Measurements from ENCODE around the gene BGN. TPM values are rescaled to one million over a fixed set of nuclear protein-coding genes. Genes with fewer than 3 reads are reported as not detected.

Gene BGN
- total and polyA plus RNA-seq, 10 donors: 37.1 to 370 (median 234) TPM

DNA sequence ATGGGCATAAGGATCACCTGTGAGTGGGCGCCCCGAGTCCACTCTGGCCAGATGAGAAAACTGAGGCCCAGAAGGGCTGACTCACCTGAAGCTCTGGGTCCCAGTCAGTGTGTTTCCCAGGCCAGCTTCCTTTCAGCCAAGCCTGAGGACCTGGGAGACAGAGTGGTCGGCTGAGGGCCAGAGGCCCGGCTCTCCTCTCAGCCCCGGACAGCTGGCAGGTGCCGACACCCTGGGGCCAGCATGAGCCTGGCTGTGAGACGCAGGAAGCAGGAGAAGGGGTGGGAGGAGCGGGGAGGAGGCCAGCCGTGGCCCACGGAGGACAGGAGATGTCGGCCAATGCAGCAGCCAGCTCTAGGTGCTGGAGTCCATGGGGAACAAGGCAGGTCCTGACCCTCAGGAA, 51.6 kb downstream of the BGN start:
- H3K36me3 ChIP-seq: no peaks in the 10 kb centered on the region
- 82 to 92% (median 86%) methylated on average over 5 to 11 of the region's 11 CpGs for WGBS, 5 donors

DNA sequence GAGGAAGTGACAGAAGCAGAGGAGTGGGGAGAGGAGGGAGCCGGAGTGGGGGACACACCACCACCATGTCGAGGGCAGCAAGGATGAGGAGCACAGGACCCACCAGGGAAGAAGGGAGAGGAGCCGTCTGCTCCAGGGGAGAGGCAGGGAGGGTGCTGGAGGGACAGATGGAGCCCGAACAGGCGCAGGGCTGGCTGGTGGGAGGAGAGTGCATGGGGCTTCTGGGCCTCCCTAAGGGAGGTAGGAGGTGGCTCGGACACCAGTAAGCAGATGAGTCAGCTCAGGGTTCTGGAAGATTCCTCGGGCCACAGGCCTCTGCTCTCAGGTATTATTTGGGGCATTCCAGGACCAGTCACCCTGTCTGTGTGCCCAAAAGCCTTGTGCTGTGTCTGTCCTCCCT, 52.4 kb downstream of the BGN start:
- Histone ChIP-seq H3K4me3 (no peak overlapping the region), H3K27ac (no peak overlapping the region), H3K36me3 (no peaks in the 10 kb centered on the region), H3K4me1 (no peaks in the 10 kb centered on the region), H3K9me3 (no peaks in the 10 kb centered on the region), H3K27me3 (replicated peaks in 1 of 7) (peaks cover 0 to 15% (median 0%) of the 10 kb centered on the region in 7 donors)
- intact Hi-C loops (cut with DNase I; ENCODE audit: low total_unique reads): no loop called here
- DNase-seq: no peak
- WGBS, 5 donors: 40 to 74% (median 68%) methylated on average over 2 to 7 of the region's 7 CpGs
- TF ChIP-seq POLR2A (IDR thresholded peaks at IDR 0.05) (no peak), POLR2AphosphoS5 (IDR thresholded peaks at IDR 0.05) (no peak)
- TF ChIP-seq, protein P1, sequence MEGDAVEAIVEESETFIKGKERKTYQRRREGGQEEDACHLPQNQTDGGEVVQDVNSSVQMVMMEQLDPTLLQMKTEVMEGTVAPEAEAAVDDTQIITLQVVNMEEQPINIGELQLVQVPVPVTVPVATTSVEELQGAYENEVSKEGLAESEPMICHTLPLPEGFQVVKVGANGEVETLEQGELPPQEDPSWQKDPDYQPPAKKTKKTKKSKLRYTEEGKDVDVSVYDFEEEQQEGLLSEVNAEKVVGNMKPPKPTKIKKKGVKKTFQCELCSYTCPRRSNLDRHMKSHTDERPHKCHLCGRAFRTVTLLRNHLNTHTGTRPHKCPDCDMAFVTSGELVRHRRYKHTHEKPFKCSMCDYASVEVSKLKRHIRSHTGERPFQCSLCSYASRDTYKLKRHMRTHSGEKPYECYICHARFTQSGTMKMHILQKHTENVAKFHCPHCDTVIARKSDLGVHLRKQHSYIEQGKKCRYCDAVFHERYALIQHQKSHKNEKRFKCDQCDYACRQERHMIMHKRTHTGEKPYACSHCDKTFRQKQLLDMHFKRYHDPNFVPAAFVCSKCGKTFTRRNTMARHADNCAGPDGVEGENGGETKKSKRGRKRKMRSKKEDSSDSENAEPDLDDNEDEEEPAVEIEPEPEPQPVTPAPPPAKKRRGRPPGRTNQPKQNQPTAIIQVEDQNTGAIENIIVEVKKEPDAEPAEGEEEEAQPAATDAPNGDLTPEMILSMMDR (IDR thresholded peaks at IDR 0.05 in 8 of 11, conservative IDR thresholded peaks at IDR 0.05 in 3 of 11): no peak

More for the DNA sequence above, 51.6 kb downstream of the BGN start:
- intact Hi-C loops (cut with DNase I; ENCODE audit: low total_unique reads): no loop called here
- Histone ChIP-seq H3K27me3 (replicated peaks in 1 of 7) (peaks cover 0 to 11% (median 0%) of the 10 kb centered on the region in 7 donors), H3K9me3 (no peaks in the 10 kb centered on the region), H3K27ac (no peak overlapping the region), H3K4me3 (no peak overlapping the region), H3K4me1 (no peaks in the 10 kb centered on the region)
- DNase-seq: no peak
- no peak for TF ChIP-seq POLR2A (IDR thresholded peaks at IDR 0.05)
- TF ChIP-seq, protein P1 (IDR thresholded peaks at IDR 0.05 in 8 of 11, conservative IDR thresholded peaks at IDR 0.05 in 3 of 11): no peak
- TF ChIP-seq POLR2AphosphoS5 (IDR thresholded peaks at IDR 0.05): no peak

DNA sequence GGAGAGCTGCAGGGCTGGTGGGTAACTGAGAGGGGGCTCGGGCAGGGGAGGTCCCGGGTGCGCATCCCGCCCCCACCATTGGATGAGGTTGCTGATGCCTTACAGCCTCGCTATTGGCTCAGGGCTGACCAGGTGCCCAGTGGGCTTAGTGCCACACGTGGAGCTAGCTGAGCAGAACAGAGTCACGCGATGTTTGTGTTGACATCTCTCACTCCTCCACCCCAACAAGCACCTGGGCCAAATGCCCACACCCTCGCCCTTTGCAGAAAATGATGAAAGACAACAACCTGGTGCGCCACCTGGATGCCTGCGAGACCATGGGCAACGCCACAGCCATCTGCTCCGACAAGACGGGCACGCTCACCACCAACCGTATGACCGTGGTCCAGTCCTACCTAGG, 54.5 kb downstream of the BGN start:
- TF ChIP-seq POLR2A (IDR thresholded peaks at IDR 0.05) (no peak), POLR2AphosphoS5 (IDR thresholded peaks at IDR 0.05) (no peak)
- TF ChIP-seq, protein P1 (IDR thresholded peaks at IDR 0.05 in 8 of 11, conservative IDR thresholded peaks at IDR 0.05 in 3 of 11): no peak
- no peak overlapping the region for H3K27ac ChIP-seq
- WGBS, 5 donors: 88 to 100% (median 92%) methylated on average over 2 to 17 of the region's 17 CpGs
- DNase-seq: no peak
- H3K4me3 ChIP-seq: no peak overlapping the region
- H3K9me3 ChIP-seq: no peaks in the 10 kb centered on the region
- H3K4me1 ChIP-seq: no peaks in the 10 kb centered on the region
- H3K27me3 ChIP-seq (replicated peaks in 1 of 7): peaks cover 0 to 26% (median 0%) of the 10 kb centered on the region in 7 donors
- intact Hi-C loops (cut with DNase I; ENCODE audit: low total_unique reads): no loop called here
- no peaks in the 10 kb centered on the region for H3K36me3 ChIP-seq

DNA sequence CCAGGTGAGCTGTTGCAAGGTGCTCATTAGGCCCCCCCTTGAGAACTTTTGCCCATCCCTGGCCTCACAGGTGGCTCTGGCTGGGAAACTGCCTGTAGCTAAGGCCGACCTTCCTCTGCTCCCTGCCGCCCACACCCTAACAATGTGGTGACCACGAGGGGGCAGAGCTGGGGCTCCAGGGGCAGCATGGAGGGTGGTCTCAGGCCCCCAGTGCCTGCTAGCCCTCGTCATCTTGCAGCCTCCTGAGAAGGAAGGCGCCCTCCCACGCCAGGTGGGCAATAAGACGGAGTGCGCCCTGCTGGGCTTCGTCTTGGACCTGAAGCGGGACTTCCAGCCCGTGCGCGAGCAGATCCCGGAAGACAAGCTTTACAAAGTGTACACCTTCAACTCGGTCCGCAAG, 55.0 kb downstream of the BGN start:
- Histone ChIP-seq H3K9me3 (no peaks in the 10 kb centered on the region), H3K4me3 (no peak overlapping the region), H3K36me3 (no peaks in the 10 kb centered on the region), H3K4me1 (no peaks in the 10 kb centered on the region), H3K27me3 (replicated peaks in 1 of 7) (peaks cover 0 to 25% (median 0%) of the 10 kb centered on the region in 7 donors), H3K27ac (no peak overlapping the region)
- no peak for DNase-seq
- intact Hi-C loops (cut with DNase I; ENCODE audit: low total_unique reads): no loop called here
- TF ChIP-seq POLR2AphosphoS5 (IDR thresholded peaks at IDR 0.05) (no peak), POLR2A (IDR thresholded peaks at IDR 0.05) (no peak)
- TF ChIP-seq, protein P1 (IDR thresholded peaks at IDR 0.05 in 8 of 11, conservative IDR thresholded peaks at IDR 0.05 in 3 of 11): no peak
- 79 to 100% (median 86%) methylated on average over 3 to 16 of the region's 16 CpGs for WGBS, 5 donors

All from spleen (tissue), 11 donors.